HG03432 (cell line): ENCODE results near the gene RGS9BP.
"Not testable (repeated sequence)": the region's sequence is repeated elsewhere in the genome, so short reads cannot be mapped to it uniquely, and the experiment has no call there.

ENCODE experiments used
- ATAC-seq: cut with Tn5 transposase; IDR thresholded peaks from one replicate; pipeline ENCODE4 v1.9.1; 2021; ENCODE audit warnings: mild to moderate bottlenecking, moderate library complexity; ENCODE audit not compliant: unreplicated experiment

Gene RGS9BP

DNA sequence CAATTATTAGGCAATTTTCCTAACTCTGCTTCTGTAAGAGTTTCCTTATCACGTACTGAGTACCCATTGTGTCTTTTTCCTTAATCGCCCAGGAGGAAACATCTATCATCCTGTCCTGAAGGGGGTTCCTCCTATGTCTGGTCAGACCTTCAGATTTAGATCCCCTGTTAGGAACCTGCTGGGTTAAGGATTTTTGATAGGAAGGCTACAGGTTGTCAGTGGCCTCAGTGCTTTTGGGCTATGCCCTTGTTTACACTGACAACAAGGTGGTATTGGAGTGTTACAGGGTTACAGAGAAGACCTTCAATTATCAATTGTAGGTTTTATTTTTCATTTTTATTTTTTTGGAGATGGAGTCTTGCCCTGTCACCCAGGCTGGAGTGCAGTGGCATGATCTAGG, 19.2 kb downstream of the RGS9BP start:
- ATAC-seq = not testable (repeated sequence)

DNA sequence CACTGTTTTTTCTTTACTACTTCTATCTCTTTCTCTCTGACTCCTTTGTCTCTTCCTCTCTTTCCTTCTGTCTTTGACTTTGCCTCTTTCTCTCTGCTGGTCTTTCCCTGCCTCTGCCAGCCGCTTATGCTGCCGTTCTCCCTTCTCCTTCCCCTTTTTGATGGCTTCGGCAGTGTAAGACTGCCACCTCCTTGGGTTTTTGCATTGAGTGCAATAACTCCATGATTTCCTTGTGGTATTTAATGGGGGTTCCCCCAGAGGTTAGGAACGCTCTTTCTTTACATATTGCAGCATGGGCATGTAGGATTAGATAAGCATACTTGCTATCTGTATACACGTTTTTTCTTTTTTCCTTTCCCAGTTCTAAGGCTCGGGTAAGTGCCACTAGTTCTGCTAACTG, 19.9 kb downstream of the RGS9BP start:
- not testable (repeated sequence) for ATAC-seq

DNA sequence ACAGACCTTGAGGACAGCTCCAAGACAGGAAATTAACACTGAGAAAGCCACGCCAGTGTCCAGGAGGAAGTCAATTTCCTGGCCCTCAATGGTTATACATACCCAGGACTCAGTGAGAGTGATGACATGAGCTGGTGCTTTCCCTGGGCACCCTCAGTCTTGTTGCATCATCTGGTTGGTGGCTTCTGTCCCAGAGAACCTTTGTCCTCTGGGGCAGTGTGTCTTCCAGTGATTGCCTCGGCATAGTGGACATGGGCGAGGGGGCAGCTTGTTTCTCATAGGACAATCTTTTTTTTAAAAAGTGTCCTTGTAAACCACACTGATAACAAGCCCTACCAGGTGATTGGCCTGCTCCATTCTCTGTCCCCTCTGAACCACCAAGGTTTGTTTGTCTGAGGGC, 21.1 kb downstream of the RGS9BP start:
- not testable (repeated sequence) for ATAC-seq

DNA sequence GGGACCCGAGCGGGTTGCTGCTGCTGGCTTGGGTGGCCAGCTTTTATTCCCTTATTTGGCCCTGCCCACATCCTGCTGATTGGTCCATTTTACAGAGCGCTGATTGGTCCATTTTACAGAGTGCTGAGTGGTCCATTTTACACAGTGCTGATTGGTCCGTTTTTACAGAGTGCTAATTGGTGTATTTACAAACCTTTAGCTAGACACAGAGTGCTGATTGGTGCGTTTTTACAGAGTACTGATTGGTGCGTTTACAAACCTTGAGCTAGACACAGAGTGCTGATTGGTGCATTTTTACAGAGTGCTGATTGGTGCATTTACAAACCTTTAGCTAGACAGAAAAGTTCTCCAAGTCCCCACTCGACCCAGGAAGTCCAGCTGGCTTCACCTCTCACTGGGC, 24.5 kb downstream of the RGS9BP start:
- not testable (repeated sequence) for ATAC-seq

DNA sequence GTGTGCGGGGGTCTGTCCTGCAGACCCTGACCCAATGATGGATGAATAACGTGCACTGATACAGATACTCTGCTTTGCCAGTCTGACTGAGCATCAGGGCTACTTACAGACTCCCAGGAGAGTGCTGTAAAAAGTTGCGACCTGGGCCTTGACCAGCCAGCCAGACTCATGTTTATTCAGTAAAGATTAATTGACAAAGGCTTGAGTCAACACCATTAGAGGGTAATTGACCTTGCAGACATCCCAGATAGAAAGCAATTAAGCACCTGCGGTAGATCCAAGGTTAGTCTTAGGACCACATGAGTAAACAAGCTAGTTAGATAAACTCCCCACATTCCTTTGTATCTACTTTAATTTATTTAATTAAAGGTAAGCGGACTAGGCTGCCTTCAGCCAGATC, 26.4 kb downstream of the RGS9BP start:
- no peak for ATAC-seq

DNA sequence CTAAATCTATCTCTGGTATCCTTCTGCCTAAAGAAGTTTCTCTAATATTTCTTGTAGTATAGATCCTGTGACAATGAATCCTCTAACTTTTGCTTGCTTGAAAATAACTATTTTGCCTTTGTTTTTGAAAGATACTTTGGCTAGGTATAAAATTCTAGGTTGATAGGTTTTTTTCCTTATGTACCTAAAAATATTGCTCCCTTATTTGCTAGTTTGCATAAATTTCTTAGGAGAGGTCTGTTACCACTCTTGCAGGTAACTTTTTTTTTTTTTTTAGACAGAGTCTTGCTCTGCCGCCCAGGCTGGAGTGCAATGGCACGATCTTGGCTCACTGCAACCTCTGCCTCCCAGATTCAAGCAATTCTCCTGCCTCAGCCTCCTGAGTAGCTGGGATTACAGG, 28.4 kb downstream of the RGS9BP start:
- not testable (repeated sequence) for ATAC-seq

DNA sequence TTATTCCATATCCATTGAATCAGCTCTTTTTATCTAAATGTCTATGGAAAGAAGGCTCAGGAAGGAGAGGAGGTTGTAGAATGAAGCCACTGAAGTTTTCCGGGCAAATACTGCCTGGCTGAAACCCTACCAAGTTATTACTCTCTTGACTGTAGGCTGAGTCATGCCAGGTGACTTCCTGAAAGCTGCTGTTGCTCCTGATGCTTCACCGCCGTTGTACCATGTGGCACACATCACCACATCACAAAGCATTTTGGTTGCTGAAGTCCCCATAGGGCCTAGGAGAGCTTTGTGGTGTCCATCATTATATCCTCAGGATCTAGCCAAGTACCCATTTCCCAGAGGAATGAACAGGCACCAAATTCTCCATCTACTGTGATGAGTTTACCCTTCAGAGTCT, 32.8 kb downstream of the RGS9BP start:
- ATAC-seq = no peak

DNA sequence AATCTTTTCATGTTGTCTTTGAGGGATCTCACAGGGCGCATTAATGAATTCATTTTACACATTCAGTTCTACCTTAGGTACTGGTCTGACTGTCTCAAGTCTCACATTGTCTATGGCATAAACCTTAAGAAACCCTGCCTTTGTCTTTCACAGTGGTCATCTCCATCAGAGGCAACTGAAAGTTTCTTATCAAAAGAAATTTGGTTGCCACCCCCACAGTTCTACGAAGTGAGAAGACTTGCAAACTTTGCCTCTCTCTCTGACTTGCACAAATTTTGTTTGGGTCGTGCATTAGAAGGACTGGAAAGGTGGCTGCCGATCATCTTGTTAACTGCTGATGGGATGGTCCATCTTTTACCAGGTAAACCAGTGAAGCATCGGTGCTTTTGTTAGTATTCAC, 33.4 kb downstream of the RGS9BP start:
- no peak for ATAC-seq

DNA sequence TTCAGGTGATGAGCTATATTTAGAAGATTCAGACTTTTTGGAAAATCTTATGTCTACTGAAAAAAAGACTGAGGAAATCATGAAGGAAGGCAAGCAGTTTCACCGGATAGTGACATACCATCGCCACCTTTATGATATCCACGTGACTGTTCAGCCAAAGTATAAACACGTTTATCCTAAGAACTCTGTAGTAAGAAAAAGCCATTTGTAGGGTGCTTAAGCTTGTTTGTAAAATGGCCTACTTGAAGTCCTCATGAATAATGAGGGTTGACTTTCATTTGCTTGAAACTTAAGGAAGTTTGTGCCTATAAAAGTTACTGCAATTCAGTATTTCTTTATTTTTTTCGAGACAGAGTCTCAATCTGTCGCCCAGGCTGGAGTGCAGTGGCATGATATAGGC, 36.1 kb downstream of the RGS9BP start:
- no peak for ATAC-seq

DNA sequence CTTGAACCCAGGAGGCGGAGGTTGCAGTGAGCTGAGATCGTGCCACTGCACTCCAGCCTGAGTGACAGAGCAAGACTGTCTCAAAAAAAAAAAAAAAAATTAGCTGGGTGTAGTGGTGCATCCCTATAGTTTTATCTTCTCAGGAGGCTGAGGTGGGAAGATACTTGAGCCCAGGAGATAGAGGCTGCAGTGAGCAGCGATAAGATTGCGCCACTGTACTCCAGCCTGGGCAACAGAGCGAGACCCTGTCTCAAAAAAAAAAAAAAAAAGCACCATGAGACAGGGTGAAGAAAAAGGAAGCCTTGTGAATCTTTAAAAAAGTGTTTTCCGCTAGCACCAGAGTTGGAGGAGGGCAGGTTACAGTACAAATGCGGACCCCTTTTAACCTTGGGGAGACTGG, 40.6 kb downstream of the RGS9BP start:
- not testable (repeated sequence) for ATAC-seq

DNA sequence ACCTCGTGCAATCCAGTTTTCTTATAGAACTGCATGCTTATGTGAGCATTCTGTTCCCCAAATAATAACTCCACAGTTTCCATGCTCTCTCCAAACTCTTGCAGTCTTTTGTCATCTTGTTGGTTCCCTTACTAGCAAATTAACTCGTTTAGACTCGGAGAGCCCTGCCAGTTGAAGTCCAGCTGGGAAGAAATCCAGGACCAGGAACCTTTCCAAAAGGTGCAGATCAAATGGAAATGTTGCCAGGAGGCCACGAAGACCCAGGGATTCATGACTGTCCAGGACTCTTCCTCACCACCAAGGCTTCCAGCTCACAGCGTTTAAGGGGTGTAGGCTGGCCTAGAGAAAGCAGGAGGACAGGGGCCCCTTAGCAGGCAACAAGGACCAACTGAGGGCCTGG, 41.8 kb downstream of the RGS9BP start:
- ATAC-seq = no peak

DNA sequence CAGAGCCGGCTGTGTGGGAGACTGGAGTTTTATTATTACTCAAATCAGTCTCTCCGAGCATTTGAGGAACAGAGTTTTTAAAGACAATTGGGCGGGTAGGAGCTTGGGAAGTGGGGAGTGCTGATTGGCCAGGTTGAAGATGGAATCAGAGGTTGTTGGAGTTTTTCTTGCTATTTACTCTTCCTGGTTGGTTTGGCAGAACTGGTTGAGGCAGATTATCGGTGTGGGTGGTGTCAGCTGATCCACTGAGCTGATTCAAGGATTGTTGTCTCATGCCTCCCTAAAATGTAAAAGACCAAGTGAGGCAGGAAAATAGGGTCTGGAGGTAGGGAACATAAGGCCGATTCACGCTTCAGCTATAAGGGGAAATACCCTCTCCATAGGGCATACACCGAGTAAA, 42.6 kb downstream of the RGS9BP start:
- no peak for ATAC-seq

DNA sequence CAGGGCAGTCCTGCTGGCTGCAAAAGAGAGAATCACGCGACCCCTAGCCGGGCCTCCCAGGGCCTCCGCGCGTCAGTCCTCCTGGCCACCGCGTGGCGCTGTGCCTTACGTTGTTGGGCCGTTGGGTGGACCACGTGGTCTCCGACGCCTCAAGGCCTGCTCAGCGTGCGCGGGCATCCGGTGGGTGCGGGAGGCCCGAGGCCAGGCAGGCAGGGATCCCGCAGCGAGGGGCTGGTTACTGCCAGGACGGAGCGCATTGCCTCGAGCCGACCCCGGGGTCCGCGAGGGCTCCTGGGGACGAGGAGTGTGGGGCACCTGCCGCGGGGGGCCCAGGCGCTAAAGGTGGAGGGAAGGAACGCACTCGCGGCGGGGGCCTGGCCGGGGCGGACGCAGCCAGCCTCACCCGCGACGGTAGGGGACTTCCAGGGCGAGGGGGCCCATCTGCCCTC, 44.0 kb downstream of the RGS9BP start, which contains the start of gene TDRD12:
Gene TDRD12 (plus strand): TSS at position 157 of the 449 bp plus-strand sequence. CDS start 306 bp downstream, outside the sequence.
- no peak for ATAC-seq

DNA sequence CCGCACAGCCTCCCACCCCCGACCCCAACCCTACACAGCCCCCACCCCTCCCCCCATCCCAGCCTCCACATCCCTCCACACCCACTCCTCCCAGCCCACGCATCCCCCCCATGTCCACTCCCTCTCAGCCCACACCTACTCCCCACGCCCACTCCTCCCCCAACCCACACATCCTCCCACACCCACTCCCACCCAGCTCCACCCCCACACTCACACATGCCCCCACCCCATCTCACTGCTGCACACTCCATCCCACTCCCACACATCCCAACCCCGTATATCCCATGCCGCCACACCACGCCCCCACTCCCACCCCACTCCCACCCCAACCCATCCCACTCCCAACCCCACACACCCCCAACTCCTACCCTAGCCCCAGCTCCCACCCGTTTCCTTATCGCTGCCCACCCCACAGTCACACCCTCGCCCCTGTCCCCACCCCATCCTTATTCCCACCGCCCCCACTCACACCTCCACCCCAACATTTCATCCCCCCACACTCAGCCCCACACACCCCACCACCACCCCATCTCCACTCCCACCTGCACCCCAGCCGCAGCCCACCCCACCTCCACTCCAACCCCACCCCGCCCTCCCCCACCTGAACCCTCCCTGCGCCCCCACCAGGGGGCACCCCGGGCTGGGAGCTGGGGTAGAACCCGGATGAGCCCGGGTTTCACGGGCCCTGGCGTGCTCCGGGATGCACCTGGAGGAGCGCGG, 44.7 kb downstream of the RGS9BP start:
- ATAC-seq = no peak

DNA sequence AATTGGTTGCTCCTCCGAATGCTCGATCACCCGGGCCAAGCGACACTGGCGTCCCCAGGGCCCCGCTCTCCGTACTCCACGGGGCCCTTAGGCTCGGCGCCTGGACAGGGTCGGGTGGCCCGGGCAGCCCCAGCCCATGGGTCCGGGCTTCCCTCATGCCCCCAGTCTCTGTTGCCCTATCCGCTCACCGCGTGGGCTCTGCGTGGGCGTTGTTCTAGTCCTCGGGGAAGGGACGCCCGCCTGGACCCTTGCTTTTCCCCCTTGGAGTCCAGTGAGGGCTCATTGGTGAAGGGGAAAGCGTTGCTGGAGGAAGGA, 45.2 kb downstream of the RGS9BP start:
- ATAC-seq = no peak
